Lower leg skin (tissue), 4 donors: ENCODE data around the gene GYG2. TPM values are rescaled to one million over a fixed set of nuclear protein-coding genes. Genes with fewer than 3 reads are reported as not detected.

Source experiments
- DNase-seq, 2 donors: peaks; one replicate each; pipeline ENCODE4 v3.0.0-alpha.2; 2019; ENCODE audit warnings: low spot score in 2 of 2
- H3K4me3 ChIP-seq: fragments of 200-600 bp; sonication (generic); 2 replicates; pipeline ENCODE4 v1.5.1; 2017; ENCODE audit warnings: mild to moderate bottlenecking, low read depth; ENCODE audit not compliant: poor library complexity, severe bottlenecking
- POLR2A ChIP-seq, 2 donors: fragments of 450-650 bp; IDR thresholded peaks; one replicate each; pipeline ENCODE4 v1.6.1; 2016 to 2017; ENCODE audit warnings: antibody characterized with exemption in 2 of 2, mild to moderate bottlenecking in 1 of 2, moderate library complexity in 1 of 2
- WGBS, 2 donors: methylation state at CpG; one replicate each; pipeline ENCODE4 v1.1.5; 2018; 5-methylcytosine and 5-hydroxymethylcytosine counted together
- intact Hi-C: fragments of 100-400 bp; cut with DNase I; formaldehyde crosslinking; loops from one replicate; pipeline ENCODE4 v1.15.0; 2023; ENCODE audit warnings: low total_unique reads
- total RNA-seq, 4 donors: library from RNA; depleted of rRNA; stranded (reverse); fragments of >200 nt; gene quantifications; one replicate each; pipeline ENCODE4 v1.1.0, GENCODE V29; 2016
- TF ChIP-seq, protein P1 (sequence below), 3 donors: fragments of 450-650 bp; IDR thresholded peaks; one replicate each; pipeline ENCODE4 v1.5.1; 2016; ENCODE audit warnings: antibody characterized with exemption in 3 of 3, mild to moderate bottlenecking in 3 of 3, moderate library complexity in 2 of 3

The GYG2 gene
- total RNA-seq, 4 donors from 2014 or later, result 1.5 to 7.7 (median 5.1) TPM

DNA sequence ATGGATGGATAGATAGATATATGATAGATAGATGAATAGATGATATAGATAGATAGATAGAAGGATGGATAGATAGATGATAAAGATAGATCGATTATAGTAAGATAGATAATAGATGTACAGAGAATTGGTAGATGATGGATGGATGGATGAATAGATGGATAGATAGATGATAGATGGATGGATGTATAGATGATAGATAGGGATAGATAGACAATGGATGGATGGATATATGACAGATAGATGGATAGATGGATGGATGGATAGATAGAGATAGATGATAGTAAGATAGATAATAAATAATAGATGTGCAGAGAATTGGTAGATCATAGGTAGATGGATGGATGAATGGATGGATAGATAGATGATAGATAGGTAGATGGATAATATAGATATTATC is 12.2 kb downstream of the GYG2 start:
- intact Hi-C loops, result no loop called here
- no peak for DNase-seq
- TF ChIP-seq POLR2A (IDR thresholded peaks at IDR 0.05), result no peak
- TF ChIP-seq, protein P1, sequence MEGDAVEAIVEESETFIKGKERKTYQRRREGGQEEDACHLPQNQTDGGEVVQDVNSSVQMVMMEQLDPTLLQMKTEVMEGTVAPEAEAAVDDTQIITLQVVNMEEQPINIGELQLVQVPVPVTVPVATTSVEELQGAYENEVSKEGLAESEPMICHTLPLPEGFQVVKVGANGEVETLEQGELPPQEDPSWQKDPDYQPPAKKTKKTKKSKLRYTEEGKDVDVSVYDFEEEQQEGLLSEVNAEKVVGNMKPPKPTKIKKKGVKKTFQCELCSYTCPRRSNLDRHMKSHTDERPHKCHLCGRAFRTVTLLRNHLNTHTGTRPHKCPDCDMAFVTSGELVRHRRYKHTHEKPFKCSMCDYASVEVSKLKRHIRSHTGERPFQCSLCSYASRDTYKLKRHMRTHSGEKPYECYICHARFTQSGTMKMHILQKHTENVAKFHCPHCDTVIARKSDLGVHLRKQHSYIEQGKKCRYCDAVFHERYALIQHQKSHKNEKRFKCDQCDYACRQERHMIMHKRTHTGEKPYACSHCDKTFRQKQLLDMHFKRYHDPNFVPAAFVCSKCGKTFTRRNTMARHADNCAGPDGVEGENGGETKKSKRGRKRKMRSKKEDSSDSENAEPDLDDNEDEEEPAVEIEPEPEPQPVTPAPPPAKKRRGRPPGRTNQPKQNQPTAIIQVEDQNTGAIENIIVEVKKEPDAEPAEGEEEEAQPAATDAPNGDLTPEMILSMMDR (IDR thresholded peaks at IDR 0.05), result no peak
- 83 to 100% methylated on average over 1 of the region's 1 CpG for WGBS, 2 donors
- H3K4me3 ChIP-seq, result no peak overlapping the region

DNA sequence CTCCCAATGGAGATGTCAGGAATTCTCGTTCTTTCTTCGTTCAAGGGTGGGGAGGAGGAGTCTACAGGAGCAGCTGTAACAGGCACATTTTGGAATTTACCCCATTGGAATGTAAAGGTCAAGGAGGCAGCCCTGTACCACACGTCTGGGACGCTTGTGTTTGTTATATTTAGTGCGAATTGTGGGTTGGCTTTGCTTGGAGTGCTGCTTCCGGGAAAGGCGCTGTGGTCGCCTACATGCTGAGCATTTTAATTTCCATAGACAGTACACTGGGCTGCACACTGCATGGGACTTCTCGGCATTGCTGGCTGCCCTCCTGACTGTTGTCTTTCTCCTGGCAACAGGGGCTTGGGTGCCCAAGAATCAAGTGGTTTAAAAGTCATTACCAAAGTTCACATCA is 12.8 kb downstream of the GYG2 start:
- intact Hi-C loops, result no loop called here
- WGBS, 2 donors, result 71 to 81% methylated on average over 9 of the region's 9 CpGs
- DNase-seq, result no peak
- TF ChIP-seq, protein P1 (IDR thresholded peaks at IDR 0.05), result no peak
- TF ChIP-seq POLR2A (IDR thresholded peaks at IDR 0.05), result no peak
- H3K4me3 ChIP-seq, result no peak overlapping the region

GRCh38 chrX:2846992-2847391 is 18.3 kb downstream of the GYG2 start:
- no peak for TF ChIP-seq POLR2A (IDR thresholded peaks at IDR 0.05)
- TF ChIP-seq, protein P1 (IDR thresholded peaks at IDR 0.05), result no peak
- DNase-seq, result no peak
- intact Hi-C loops, result no loop called here
- no peak overlapping the region for H3K4me3 ChIP-seq

- no peak for DNase-seq
- intact Hi-C loops, result no loop called here
- WGBS, 2 donors, result 61 to 69% methylated on average over 9 of the region's 9 CpGs
- no peak for TF ChIP-seq POLR2A (IDR thresholded peaks at IDR 0.05)
- TF ChIP-seq, protein P1 (IDR thresholded peaks at IDR 0.05), result no peak
- H3K4me3 ChIP-seq, result no peak overlapping the region
Observed at GRCh38 chrX:2848871-2849301, 20.2 kb downstream of the GYG2 start.

DNA sequence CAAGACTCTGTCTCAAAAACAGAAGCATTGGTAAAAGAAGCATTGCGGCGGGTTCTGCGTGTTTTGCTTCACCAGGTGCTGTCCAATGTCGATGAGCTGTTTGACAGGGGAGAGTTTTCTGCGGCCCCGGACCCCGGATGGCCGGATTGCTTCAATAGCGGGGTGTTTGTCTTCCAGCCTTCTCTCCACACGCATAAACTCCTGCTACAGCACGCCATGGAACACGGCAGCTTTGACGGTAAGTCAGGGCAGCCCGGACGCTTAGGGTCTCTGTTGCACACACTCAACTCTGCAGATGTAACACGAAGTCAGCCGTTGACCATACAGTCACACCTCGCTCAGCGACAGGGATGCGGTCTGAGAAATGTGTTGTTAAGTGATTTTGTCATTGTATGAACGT is 26.2 kb downstream of the GYG2 start:
- no peak for DNase-seq
- intact Hi-C loops, result no loop called here
- TF ChIP-seq, protein P1 (IDR thresholded peaks at IDR 0.05), result no peak
- TF ChIP-seq POLR2A (IDR thresholded peaks at IDR 0.05), result no peak

DNA sequence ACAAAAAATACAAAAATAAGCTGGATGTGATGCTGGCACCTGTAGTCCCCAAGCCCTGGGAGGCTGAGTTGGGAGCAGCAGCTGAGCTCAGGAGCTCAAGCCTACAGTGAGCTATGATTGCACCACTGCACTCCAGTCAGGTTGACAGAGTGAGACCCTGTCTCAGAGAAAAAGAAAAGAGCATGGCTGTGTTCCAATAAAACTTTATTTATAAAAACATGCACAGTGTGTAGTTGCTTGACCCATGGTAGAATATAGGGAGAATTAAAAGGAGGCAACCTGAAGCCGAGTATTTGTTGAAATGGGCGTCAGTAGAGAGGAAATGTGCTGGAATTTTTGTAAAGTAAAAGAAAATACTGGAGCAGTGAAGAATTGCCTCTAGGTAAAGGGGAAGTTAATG is 27.0 kb downstream of the GYG2 start:
- TF ChIP-seq POLR2A (IDR thresholded peaks at IDR 0.05), result no peak
- TF ChIP-seq, protein P1 (IDR thresholded peaks at IDR 0.05), result no peak
- DNase-seq, result no peak
- intact Hi-C loops, result no loop called here
- WGBS, 2 donors, result 91 to 93% methylated on average over 2 of the region's 2 CpGs
- no peak overlapping the region for H3K4me3 ChIP-seq

More for the DNA sequence above, 26.2 kb downstream of the GYG2 start:
- WGBS, 2 donors, result 94 to 97% methylated on average over 21 of the region's 21 CpGs
- H3K4me3 ChIP-seq, result no peak overlapping the region
